Spinal cord (tissue), 10 donors: ENCODE data around the gene WDR62. TPM values are rescaled to one million over a fixed set of nuclear protein-coding genes. Genes with fewer than 3 reads are reported as not detected.
A peak's percentile ranks its signal among the peaks of the same experiment; 100 is the strongest.

Experiments used
- DNase-seq, 6 donors: peaks; one replicate each; pipeline versions ENCODE4 v3.0.0 to v3.0.0-alpha.2; 2013 to 2015; ENCODE audit warnings: low spot score in 6 of 6, low read depth in 4 of 6
- H3K27ac ChIP-seq: one replicate; pipeline ENCODE4 v1.5.1; 2013; ENCODE audit warnings: low read depth, low read length, control low read depth
- H3K27me3 ChIP-seq: one replicate; pipeline ENCODE4 v1.6.1; 2013; ENCODE audit warnings: low read length; ENCODE audit not compliant: control insufficient read depth, insufficient read depth
- H3K36me3 ChIP-seq: one replicate; pipeline ENCODE4 v1.6.1; 2013; ENCODE audit warnings: low read length; ENCODE audit not compliant: control insufficient read depth, insufficient read depth
- H3K4me1 ChIP-seq: one replicate; pipeline ENCODE4 v1.6.1; 2013; ENCODE audit warnings: low read length; ENCODE audit not compliant: control insufficient read depth, insufficient read depth
- H3K4me3 ChIP-seq: one replicate; pipeline ENCODE4 v1.5.1; 2013; ENCODE audit warnings: low read depth, low read length, control low read depth
- H3K9me3 ChIP-seq: one replicate; pipeline ENCODE4 v1.6.1; 2013; ENCODE audit warnings: low read length; ENCODE audit not compliant: control insufficient read depth, insufficient read depth
- WGBS: methylation state at CpG from one replicate; pipeline ENCODE4 v1.1.5; 2013; ENCODE audit warnings: missing lambda C conversion rate; ENCODE audit not compliant: insufficient coverage; 5-methylcytosine and 5-hydroxymethylcytosine counted together
- polyA plus RNA-seq, 2 donors: library from polyadenylated mRNA; unstranded; fragments of 120-200 nt; gene quantifications; one replicate each; pipeline ENCODE4 v1.2.1, GENCODE V29; 2013; ENCODE audit not compliant: insufficient read length in 2 of 2
- total RNA-seq, 2 donors: library from RNA; depleted of rRNA in 1 of 2; stranded (reverse); fragments of 120-200 nt in 1 of 2; fragments of >200 nt in 1 of 2; gene quantifications; one replicate each; pipeline versions ENCODE4 v1.2.3 to v1.2.4, GENCODE V29; 2013 to 2014
- donor health status: healthy.

Gene WDR62
- total and polyA plus RNA-seq, 4 donors: 2.1 to 6.6 (median 4.0) TPM

DNA sequence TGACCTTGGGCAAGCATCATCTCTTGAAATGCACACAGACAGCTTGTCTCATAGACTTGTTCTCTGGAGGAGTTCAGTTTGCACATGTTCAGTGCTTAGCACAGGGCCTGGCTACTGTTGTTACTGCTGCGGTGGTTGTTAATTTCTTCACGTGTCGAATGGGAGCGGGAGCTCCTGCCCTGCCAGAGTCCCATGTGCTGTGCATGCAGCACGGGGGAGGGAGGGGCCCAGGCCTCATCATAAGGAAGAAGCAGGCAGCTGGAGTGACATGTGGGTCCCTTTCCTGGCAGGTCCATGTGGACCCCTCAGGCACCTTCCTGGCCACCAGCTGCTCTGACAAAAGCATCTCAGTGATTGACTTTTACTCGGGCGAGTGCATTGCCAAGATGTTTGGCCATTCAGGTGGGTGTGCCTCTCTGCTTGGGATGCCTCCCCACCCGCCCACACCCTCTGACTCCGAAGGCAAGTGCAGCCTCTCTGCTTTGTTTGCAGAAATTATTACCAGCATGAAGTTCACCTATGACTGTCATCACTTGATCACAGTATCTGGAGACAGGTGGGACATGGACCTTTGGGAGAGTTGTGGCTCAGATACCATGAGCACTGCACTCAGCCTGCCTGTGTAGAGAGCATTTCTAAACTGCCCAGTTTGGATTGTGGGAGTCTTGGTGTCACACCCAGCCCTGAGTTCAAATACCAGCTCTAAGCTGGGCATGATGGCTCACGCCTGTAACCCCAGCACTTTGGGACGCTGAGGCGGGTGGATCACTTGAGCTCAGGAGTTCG is 36.4 kb downstream of the WDR62 start:
- H3K9me3 ChIP-seq: no peaks in the 10 kb centered on the region
- no peak for DNase-seq
- H3K4me1 ChIP-seq: no peaks in the 10 kb centered on the region
- peaks cover 40% of the 10 kb centered on the region for H3K36me3 ChIP-seq
- H3K4me3 ChIP-seq: no peak overlapping the region
- no peaks in the 10 kb centered on the region for H3K27me3 ChIP-seq
- WGBS: 87% methylated on average over 7 of the region's 13 CpGs
- no peak overlapping the region for H3K27ac ChIP-seq

DNA sequence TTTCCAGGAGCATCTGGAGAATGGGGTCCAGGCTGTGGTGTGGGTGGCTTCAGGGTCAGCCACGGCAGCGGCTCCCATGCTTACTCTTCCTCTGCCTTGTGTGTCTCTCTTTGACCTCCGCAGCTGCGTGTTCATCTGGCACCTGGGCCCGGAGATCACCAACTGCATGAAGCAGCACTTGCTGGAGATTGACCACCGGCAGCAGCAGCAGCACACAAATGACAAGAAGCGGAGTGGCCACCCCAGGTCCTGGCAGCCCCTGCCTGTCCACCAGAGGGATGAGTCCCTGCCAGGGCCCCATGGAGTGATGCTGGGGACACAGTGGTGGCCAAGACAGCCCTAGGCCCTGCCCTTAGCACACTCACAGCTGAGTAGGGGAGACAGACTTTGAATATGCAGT is 37.9 kb downstream of the WDR62 start:
- H3K36me3 ChIP-seq: peaks cover 40% of the 10 kb centered on the region
- no peak for DNase-seq
- no peak overlapping the region for H3K27ac ChIP-seq
- H3K4me1 ChIP-seq: peaks cover 2% of the 10 kb centered on the region
- H3K9me3 ChIP-seq: no peaks in the 10 kb centered on the region
- WGBS: 100% methylated on average over 7 of the region's 7 CpGs
- no peak overlapping the region for H3K4me3 ChIP-seq
- H3K27me3 ChIP-seq: no peaks in the 10 kb centered on the region

DNA sequence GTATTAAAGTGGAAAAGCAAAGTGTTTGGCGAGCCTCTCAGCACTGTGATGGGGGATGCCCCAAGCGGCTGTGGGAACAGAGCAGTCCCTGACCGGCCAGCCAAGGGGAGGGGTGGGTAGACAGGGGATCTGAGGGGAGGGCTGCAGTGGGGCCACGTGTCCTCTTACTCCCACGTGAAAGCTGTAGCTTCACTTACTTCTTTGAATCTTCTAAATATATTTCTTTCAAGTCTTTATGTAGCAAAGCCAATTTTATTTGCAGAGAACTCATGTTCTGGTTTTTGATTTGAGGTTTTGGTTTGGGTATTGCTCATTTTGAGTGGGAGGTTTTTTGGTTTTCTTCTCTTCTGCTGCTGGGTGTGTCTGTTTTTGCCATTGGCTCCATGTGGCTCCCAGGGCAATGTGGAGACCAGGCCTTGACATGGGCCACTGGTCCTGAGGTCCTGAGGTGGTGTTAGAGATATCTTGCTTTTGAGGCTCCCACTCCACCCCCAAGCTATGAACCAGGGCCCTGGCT is 38.5 kb downstream of the WDR62 start:
- DNase-seq: no peak
- WGBS: 100% methylated on average over 1 of the region's 5 CpGs
- peaks cover 36% of the 10 kb centered on the region for H3K36me3 ChIP-seq

DNA sequence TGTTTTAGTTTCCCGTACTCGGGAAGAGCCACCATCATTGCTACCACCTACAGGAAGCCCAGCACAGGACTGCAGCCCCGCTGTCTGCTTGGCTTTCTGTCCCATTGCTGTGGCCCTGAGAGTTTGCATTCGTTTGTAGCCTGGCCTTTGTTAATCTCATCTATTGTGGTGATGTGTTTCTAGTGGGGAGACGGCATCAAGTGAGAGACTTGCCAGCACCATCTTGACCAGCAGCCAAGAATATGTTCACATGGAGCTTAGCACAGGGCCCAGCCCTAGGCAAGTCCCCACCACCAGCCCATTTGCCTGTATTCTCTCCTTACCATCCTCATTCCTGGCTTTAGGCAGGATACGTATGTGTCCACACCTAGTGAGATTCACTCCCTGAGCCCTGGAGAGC is 39.0 kb downstream of the WDR62 start:
- 76% methylated on average over 4 of the region's 6 CpGs for WGBS
- H3K4me3 ChIP-seq: no peak overlapping the region
- no peak overlapping the region for H3K27ac ChIP-seq
- DNase-seq: no peak
- peaks cover 2% of the 10 kb centered on the region for H3K4me1 ChIP-seq
- H3K9me3 ChIP-seq: no peaks in the 10 kb centered on the region
- no peaks in the 10 kb centered on the region for H3K27me3 ChIP-seq
- peaks cover 34% of the 10 kb centered on the region for H3K36me3 ChIP-seq

More for the DNA sequence above, 38.5 kb downstream of the WDR62 start:
- Histone ChIP-seq H3K27ac (no peak overlapping the region), H3K4me3 (no peak overlapping the region), H3K4me1 (peaks cover 2% of the 10 kb centered on the region), H3K9me3 (no peaks in the 10 kb centered on the region), H3K27me3 (no peaks in the 10 kb centered on the region)

DNA sequence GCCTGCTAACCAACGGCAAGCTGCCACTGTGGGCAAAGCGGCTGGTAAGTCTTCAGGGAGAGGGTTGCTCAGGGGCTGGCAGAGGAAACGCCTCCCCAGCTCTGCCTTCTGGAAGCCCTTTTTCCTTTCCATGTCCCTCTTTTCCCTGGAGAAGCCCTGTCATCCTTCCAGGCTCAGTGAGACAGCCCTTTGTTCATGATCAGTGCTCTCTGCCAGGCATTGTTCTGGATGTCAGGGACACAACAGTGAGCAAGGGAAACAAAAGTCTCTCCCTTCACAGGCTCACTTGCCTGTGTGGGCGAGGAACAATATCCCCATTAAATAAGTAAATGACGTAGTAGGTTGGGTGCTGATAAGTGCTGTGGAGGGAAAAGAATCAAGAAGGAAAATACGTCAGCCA is 42.3 kb downstream of the WDR62 start:
- Histone ChIP-seq H3K4me1 (peaks cover 2% of the 10 kb centered on the region), H3K9me3 (no peaks in the 10 kb centered on the region), H3K27ac (no peak overlapping the region), H3K27me3 (no peaks in the 10 kb centered on the region), H3K36me3 (peaks cover 38% of the 10 kb centered on the region), H3K4me3 (no peak overlapping the region)
- peak in 1 of 6 donors; percentile 28 for DNase-seq
- 65% methylated on average over 2 of the region's 6 CpGs for WGBS

DNA sequence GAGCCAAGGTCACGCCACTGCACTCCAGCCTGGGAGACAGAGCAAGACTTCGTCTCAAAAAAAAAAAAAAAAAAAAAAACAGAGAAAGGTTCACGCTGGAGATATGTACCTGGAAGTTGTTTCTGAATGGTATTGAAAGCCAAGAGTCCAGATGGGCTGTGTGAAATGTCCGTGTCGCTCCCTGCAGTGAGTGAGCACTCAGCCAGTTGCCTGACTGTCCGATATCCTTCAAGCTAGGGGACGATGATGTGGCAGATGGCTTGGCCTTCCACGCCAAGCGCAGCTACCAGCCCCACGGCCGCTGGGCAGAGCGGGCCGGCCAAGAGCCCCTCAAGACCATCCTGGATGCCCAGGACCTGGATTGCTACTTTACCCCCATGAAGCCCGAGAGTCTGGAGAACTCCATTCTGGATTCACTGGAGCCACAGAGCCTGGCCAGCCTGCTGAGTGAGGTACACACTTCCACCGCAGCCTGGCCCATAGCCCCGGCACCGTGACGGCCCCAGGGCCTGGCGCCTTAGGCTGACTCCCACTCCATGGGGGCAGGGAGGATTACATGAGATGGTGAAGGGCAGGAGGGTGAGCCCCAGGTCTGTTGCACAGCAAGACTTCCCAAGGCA is 44.6 kb downstream of the WDR62 start:
- WGBS: 88% methylated on average over 18 of the region's 19 CpGs
- Histone ChIP-seq H3K27me3 (no peaks in the 10 kb centered on the region), H3K27ac (no peak overlapping the region), H3K36me3 (peaks cover 50% of the 10 kb centered on the region), H3K4me1 (peaks cover 2% of the 10 kb centered on the region), H3K9me3 (no peaks in the 10 kb centered on the region), H3K4me3 (no peak overlapping the region)
- no peak for DNase-seq

DNA sequence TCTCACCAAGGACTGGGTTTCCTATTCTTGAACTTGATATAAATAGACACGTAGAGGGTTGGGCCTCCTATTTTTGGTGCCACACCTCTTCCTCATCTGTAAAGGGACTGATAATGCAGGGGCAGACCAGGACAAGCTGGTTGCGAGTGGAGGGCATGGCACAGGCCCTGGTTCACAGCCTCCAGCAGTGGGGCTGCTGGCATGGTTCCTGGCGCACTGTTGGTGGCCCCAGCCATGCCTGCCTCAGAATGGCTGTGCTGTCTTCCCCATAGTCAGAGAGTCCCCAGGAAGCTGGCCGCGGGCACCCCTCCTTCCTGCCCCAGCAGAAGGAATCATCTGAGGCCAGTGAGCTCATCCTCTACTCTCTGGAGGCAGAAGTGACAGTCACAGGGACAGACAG is 45.8 kb downstream of the WDR62 start:
- H3K27me3 ChIP-seq: no peaks in the 10 kb centered on the region
- H3K4me3 ChIP-seq: no peak overlapping the region
- no peak overlapping the region for H3K27ac ChIP-seq
- H3K4me1 ChIP-seq: peaks cover 2% of the 10 kb centered on the region
- peaks cover 62% of the 10 kb centered on the region for H3K36me3 ChIP-seq
- no peak for DNase-seq
- 92% methylated on average over 5 of the region's 5 CpGs for WGBS
- no peaks in the 10 kb centered on the region for H3K9me3 ChIP-seq

DNA sequence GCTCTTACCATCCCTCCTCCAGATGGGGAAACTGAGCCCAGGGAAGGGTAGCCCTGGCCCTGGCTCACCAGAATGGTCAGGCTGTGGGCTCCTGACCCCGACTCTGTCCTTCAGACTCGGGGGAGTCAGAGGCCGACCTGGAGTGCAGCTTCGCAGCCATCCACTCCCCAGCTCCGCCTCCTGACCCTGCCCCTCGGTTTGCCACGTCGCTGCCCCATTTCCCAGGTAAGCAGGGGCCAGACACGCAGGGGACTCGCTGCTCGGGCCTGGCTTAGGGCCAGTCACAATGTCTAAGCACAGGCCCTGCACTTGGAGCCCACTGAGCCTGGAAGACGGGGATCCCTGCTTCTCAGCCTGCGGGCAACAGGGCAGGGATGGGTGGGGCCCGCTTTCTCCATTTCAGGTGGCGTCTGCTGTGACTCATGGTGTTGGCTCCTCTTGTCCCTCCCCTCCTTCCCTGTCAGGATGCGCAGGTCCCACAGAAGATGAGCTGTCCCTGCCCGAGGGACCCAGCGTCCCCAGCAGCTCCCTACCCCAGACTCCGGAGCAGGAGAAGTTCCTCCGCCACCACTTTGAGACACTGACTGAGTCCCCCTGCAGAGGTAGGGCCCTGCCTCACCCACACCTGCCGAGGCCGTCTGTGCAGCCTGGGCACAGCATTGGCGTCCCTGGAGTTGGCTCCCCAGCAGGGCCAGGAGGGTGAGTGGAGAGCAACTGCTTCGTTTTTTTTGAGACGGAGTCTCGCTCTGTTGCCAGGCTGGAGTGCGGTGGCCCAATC is 47.0 kb downstream of the WDR62 start:
- Histone ChIP-seq H3K27ac (no peak overlapping the region), H3K27me3 (no peaks in the 10 kb centered on the region)
- no peak for DNase-seq

DNA sequence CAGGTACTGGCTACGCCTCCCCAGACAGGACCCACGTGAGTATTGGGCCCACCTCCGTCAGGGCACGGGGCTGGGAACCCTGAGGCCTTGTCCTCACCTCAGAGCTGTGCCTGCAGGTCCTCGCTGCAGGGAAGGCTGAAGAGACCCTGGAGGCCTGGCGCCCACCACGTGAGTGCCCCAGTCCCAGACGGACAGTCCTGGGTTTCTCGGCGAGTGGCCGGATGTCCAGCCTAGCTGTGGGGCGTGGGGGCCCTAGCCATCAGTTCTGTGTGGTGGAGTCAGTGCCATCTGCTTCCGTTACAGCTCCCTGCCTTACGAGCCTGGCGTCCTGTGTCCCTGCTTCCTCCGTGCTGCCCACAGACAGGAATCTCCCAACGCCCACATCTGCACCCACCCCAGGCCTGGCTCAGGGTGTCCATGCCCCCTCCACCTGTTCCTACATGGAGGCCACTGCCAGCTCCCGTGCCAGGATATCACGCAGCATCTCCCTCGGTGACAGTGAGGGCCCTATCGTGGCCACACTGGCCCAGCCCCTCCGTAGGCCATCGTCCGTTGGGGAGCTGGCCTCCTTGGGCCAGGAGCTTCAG is 48.4 kb downstream of the WDR62 start:
- H3K9me3 ChIP-seq: no peaks in the 10 kb centered on the region
- H3K4me1 ChIP-seq: no peaks in the 10 kb centered on the region
- WGBS: 94% methylated on average over 24 of the region's 24 CpGs
- DNase-seq: no peak
- no peak overlapping the region for H3K4me3 ChIP-seq
- H3K27ac ChIP-seq: no peak overlapping the region
- H3K27me3 ChIP-seq: no peaks in the 10 kb centered on the region
- peaks cover 83% of the 10 kb centered on the region for H3K36me3 ChIP-seq

More for the DNA sequence above, 47.0 kb downstream of the WDR62 start:
- Histone ChIP-seq H3K36me3 (peaks cover 73% of the 10 kb centered on the region), H3K4me1 (peaks cover 2% of the 10 kb centered on the region), H3K9me3 (no peaks in the 10 kb centered on the region), H3K4me3 (no peak overlapping the region)
- 93% methylated on average over 27 of the region's 27 CpGs for WGBS
